IMR-90 (cell line): ENCODE measurements around the gene RBFOX2.

ENCODE experiments used
- MAFK ChIP-seq: IDR thresholded peaks from 2 replicates; pipeline ENCODE4 v1.6.1; 2012; ENCODE audit warnings: low read depth, low read length, improper control_type of control experiment
- NFE2L2 ChIP-seq: fragments of 150-350 bp; IDR thresholded peaks from 2 replicates; pipeline ENCODE4 v1.6.1; 2016; ENCODE audit warnings: low read depth, mild to moderate bottlenecking, low read length
- POLR2A ChIP-seq: IDR thresholded peaks from 2 replicates; pipeline ENCODE4 v1.6.1; 2012; ENCODE audit warnings: mild to moderate bottlenecking, low read depth, low read length
- RAD21 ChIP-seq: IDR thresholded peaks from 2 replicates; pipeline ENCODE4 v1.6.1; 2012; ENCODE audit warnings: low read length, improper control_type of control experiment
- TF ChIP-seq, protein P1 (sequence below): conservative IDR thresholded peaks from 2 replicates; pipeline ENCODE4 v1.5.1; 2012; ENCODE audit warnings: mild to moderate bottlenecking, low read depth, low read length, improper control_type of control experiment
- TF ChIP-seq, protein P2 (sequence below): fragments of 150-350 bp; IDR thresholded peaks from 2 replicates; pipeline ENCODE4 v1.6.1; 2017; ENCODE audit warnings: mild to moderate bottlenecking, antibody characterized with exemption, low read length, low read depth

DNA sequence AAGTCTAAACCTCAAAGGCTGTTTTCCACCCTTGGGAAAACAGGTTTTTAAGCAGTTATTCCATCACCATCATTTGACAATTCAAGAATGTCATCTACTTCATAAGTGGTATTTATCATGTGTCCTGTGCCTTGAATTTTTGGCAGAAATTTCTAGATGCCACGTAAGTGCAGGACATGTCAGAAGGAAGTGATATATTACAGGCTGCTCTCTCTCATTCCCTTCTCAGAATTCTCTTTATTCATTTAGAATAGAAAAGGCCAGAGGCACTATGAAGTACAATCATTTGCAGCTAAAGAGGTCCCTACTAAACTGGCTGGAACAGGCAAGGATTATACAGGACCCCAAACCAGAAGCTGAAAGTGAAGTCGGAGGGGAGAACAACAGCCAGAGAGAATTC lies 11.9 kb downstream of the RBFOX2 start:
- TF ChIP-seq, protein P1, sequence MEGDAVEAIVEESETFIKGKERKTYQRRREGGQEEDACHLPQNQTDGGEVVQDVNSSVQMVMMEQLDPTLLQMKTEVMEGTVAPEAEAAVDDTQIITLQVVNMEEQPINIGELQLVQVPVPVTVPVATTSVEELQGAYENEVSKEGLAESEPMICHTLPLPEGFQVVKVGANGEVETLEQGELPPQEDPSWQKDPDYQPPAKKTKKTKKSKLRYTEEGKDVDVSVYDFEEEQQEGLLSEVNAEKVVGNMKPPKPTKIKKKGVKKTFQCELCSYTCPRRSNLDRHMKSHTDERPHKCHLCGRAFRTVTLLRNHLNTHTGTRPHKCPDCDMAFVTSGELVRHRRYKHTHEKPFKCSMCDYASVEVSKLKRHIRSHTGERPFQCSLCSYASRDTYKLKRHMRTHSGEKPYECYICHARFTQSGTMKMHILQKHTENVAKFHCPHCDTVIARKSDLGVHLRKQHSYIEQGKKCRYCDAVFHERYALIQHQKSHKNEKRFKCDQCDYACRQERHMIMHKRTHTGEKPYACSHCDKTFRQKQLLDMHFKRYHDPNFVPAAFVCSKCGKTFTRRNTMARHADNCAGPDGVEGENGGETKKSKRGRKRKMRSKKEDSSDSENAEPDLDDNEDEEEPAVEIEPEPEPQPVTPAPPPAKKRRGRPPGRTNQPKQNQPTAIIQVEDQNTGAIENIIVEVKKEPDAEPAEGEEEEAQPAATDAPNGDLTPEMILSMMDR = no peak
- TF ChIP-seq MAFK (no peak), POLR2A (no peak), RAD21 (no peak), NFE2L2 (no peak)
- TF ChIP-seq, protein P2, sequence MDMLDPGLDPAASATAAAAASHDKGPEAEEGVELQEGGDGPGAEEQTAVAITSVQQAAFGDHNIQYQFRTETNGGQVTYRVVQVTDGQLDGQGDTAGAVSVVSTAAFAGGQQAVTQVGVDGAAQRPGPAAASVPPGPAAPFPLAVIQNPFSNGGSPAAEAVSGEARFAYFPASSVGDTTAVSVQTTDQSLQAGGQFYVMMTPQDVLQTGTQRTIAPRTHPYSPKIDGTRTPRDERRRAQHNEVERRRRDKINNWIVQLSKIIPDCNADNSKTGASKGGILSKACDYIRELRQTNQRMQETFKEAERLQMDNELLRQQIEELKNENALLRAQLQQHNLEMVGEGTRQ = no peak
